GM04503 (cell line): Measurements from ENCODE around the gene NCS1.

Experiments used
- DNase-seq: peaks from one replicate; pipeline ENCODE4 v3.0.0-alpha.2; 2012; ENCODE audit warnings: low read depth

NCS1 gene

GRCh38 chr9:130172161-130172857 is at the start of gene NCS1:
Gene NCS1 (plus strand): TSS chr9:130172404. CDS start chr9:130172664, 260 bp downstream.
- no peak for DNase-seq

DNA sequence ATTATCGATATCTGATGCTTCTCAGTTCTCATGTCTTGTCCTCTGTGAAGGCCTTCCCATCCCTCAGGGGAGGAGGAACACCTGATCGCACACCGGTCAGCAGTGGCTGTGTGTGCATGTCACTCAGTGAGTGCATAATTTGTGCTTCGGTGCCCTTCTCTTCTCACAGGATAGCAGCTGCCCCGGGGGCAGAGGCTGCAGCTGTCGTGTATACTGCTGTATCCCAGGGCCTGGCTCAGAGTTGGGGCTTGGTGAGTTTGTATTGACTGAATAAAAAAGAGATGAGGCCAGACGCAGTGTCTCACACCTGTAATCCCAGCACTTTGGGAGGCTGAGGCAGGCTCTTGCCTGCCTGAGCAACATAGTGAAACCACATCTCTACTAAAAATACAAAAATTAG is 49.7 kb upstream of the NCS1 start:
- no peak for DNase-seq

DNA sequence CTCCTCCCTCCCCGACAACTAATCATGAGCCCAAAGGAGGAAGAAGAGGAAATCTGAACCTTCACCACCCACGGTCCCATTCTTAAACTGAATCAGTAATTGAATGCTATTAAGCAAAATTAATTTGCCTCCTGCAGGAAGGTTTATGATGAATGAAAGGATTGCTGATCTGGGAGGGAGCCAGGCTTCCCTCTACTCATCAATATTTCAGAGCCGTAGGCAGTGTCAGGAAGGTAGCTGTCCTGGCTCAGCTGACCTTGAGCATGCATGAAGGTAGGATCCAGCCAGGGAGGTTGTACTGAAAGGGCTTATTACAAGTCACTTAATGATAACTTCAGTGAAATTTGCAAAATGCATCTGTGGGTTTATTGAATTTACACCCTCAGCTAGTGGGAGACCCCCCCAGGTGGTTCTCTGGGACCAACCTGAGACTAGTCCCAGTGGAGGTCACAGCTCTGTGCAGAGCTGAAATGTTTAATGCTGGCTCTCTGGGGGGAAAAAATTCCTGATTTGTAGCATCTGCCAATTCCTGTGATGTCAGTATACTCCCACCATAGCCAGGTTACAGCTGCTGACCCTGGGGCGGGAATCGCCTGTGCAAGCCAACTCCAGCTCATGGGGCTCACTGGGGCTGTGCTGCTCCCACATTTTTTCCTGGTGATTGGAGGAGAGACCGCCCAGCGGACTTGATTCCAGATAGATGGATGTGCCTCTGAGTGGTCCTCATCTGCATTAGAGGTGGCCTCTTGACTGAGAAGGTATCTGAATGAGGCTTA is 47.9 kb upstream of the NCS1 start:
- no peak for DNase-seq

DNA sequence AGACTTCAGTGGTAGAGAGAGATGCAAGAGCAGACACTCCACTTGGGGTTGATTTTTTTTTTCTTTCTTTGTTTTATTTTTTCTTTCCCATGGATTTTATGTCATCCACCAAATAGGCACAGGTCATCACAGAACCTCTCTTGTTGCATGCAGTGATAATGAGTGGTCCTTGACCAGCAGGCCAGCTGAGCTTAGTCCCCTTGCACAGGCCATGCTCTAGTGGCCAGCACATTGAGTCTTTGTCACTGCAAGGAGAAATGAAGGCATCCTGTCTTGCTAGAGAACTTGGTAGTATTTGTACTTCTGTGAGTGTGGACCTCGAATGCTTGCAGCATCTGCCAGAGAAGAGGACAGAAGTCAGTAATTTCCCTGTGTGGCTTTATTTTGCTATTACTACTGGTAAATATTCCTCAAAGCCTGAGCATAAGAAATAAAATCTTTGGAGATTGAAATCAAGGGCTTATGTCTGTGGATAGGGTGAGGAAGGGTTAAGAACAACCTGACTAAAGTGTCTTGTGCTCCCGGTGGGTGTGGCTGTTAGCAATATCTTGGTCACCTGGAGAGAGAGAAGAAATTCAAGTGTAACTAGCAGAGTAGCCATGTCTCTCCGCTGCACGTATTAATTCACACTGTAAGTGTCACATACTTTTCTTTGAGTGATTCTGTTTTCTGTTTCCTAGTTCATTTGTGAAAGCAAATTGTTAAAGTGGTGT is 45.3 kb upstream of the NCS1 start:
- DNase-seq = no peak

GRCh38 chr9:130128251-130128650 is 44.0 kb upstream of the NCS1 start:
- DNase-seq = no peak

- DNase-seq = no peak
Observed at GRCh38 chr9:130128733-130129431, 43.3 kb upstream of the NCS1 start.

DNA sequence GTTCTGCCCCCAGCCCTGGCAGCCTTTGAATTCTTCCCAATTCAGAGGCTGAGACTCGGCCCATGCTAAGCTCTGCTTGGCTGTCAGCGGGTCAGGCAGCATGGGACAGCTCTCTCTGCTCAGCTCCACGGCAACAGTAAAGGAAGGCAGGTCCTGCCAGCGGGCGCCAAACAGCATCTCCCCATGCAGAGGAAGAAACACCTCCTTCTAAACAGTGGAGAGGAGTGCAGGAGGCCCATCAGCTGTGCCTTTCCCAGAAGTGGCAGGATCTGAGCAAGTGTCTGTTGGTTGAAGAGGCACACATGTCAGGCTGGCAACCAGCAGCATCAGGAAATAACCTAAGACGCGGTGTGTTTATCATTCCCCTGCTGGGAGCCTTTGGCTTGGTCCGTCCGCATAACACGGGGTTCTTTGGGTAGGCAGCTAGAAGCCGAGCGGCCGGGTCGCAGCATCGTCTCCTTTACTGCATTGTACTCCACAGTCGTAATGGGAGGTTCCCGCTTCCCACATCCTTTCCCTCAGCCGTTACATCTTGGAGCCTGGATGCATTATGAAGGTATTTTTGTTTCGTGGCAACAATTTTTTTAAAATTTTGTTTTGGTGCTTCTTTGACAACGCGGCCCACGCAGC is 42.7 kb upstream of the NCS1 start:
- DNase-seq = no peak

DNA sequence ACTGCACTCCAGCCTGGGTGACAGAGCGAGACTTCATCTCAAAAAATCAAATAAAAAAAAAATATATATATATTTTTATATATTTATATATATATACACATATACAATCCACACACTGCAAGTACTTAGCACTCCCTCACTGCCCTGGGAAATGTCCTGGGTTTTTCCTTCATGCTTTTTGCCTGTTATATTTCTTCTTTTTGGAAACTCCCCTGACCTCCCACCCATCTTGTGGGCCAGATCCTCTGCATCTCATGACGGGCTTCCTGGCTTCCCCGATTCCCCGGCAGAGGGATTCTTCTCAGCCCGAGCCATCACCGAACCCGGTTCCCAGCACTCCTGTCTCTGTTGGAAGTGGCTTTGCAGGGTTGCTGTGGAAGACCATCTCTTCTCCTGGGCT is 39.5 kb upstream of the NCS1 start:
- DNase-seq = no peak

- DNase-seq = no peak
Observed at GRCh38 chr9:130137081-130137640, 35.0 kb upstream of the NCS1 start.

GRCh38 chr9:130137641-130138081 is 34.5 kb upstream of the NCS1 start:
- DNase-seq = no peak

DNA sequence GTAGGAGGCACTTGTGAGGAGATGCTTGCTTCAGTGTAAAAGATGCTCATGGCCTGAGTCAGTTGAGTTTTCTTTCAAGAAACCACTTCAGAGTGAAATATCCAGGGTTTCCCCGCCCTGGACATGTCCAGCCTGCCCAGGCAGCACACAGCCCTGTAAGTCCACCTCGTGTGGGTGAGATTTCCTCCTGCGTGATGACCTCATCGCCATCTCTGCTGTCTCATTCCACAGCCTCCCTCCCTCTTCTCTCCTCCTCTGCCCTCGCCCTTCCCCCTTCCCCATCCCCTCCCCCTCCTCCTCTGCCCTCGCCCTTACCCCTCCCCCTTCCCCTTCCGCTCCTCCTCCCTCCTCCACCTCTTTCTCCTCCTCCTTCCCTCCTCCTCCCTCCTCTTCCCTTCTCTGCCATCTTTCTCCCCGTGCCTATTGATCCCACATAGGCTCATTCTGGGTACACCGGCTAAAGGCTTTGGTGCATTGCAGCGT is 34.0 kb upstream of the NCS1 start:
- DNase-seq = peak; percentile 81

DNA sequence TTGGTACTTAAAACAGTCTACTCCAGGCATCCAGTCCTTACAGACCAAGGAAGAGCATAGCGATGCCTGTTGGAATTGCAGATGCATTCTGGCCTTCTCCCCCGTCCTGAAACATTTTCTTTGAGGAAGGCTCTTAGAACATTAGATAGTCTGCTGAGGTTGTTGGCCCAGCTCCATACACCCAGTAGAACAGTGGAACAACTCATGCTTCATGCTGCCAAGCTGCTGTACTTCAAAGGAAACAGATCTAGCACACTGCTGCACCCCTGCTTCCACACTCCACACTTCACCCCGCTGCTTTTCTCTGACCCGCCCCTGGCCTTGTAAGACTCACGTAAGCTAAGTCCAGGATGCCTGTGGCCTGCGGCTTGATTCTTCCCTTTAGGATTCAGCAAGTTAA is 33.4 kb upstream of the NCS1 start:
- DNase-seq = peak; percentile 83

- no peak for DNase-seq
Observed at GRCh38 chr9:130139251-130139650, 33.0 kb upstream of the NCS1 start.

DNA sequence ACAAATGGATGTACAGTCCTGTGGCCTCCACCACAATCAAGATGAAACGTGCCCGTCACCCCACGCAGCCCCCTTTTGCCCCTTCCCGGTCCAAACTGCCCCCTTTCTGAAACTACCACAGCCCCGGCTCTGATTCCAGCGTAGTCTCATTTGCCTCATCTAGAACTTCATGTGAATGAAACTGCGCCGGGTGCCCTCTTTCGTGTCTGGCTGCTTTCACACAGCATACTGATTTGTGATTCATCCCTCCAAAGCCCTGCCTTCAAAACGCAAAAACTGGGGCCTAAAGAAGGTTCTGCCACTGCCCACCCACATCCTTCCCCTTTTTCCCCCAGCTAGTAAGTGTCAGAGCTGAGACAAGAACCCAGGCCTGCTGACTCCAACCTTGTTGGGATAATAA is 31.5 kb upstream of the NCS1 start:
- DNase-seq = no peak

DNA sequence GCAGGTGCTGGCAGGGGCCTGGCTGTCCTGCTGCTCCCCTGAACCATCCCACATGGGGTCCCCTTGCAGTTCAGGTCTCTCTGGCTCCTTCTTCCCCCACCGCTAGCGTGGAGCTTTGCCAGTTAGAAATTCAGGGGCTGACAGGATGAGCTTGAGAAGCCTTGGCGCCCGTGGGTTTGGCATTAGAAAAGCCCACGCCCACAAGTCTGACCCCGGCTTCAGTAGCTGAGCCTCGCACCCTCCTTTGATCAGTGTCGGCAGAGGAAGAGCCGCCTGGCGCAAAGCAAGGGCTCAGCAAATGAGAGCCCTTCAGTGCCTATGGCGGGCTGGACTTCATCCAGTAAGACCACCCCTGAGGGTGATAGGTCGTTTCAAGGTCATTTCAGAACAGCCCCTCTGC is 30.1 kb upstream of the NCS1 start:
- DNase-seq = no peak

GRCh38 chr9:130142641-130143040 is 29.6 kb upstream of the NCS1 start:
- no peak for DNase-seq

- DNase-seq = no peak
Observed at GRCh38 chr9:130143279-130143893, 28.8 kb upstream of the NCS1 start.

DNA sequence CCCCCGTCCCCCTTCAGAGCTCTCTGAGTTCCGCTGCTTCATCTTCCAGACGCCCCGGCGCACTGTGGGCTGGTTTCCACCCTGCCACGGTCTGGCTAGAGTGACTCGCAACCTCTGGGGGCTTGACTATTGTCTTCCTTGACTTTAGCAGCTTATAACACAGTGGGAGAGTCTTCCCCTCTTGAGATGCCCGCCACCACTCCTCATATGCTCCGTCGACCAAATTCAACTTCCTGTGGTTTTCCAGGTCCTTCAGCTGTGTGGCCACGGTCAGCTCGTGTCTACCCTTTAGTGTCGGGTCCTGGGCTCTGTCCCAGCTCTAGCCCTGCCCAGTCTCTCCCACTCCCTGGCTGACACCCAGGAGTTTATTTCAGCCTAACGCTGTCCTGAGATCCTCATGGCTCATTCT is 28.2 kb upstream of the NCS1 start:
- no peak for DNase-seq

DNA sequence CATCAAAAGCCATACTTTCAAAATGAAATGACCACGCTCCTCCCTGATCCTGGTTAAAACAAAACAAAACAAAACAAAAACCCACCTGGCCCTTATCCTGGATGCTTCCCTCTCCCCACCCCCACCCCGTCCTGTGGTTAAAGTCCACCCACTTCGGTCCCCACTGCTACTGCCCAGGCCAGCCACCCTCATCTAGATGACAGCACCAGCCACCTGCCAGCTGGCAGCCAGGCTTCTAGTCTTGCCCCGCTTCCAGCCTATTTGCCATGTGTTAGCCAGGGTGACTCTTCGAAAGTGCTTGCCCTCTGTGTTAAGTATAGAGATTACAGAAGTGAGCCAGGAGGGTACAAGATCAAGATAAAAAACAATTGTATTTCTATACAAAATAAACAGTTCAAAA is 27.5 kb upstream of the NCS1 start:
- DNase-seq = no peak

GRCh38 chr9:130145658-130146057 is 26.5 kb upstream of the NCS1 start:
- no peak for DNase-seq

DNA sequence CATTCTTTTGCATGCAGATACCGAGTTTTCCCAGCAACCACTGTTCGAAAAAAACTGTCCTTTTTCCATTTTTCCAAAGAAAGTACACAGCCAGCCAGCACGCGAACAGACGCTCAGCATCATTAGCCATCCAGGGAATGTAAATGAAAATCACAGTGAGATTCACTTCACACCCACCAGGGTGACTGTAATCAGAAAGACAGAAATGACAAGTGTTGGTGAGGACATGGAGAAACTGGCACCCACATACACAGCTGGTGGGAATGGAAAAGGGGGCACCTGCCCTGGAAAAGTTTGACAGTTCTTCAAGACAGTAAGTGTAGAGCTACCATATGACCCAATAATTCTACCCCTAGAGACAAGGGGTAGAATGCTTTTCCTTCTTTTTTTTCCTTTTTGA is 25.0 kb upstream of the NCS1 start:
- DNase-seq = no peak
